Endothelial cell of umbilical vein (primary cell): ENCODE measurements around the gene ANKRD40CL. TPM values are rescaled to one million over a fixed set of nuclear protein-coding genes. Genes with fewer than 3 reads are reported as not detected.

Experiments used
- BruUV-seq: library from RNA; stranded (reverse); fragments of 400-500 nt; replicated peaks from 2 replicates; lab custom pipeline; 2021; lab: Mats Ljungman, UMichigan
- CTCF ChIA-PET: fragments of 300-600, 350-600 bp; sonication (Branson Sonifier 250); formaldehyde crosslinking; loops from one replicate; lab custom pipeline; 2021; ENCODE audit warnings: antibody characterized with exemption, inconsistent platforms; lab: Charles Lee
- POLR2A ChIA-PET: fragments of 300-600, 350-600 bp; sonication (Branson Sonifier 250); formaldehyde crosslinking; loops from one replicate; lab custom pipeline; 2021; ENCODE audit warnings: antibody characterized with exemption, inconsistent platforms; lab: Charles Lee
- DNase-seq: peaks from one replicate; pipeline ENCODE4 v3.0.0-alpha.2; 2011; ENCODE audit warnings: low read depth, low spot score
- FAIRE-seq: peaks from 2 replicates; lab custom pipeline; 2011; peaks lifted over from hg19 to GRCh38; lab: Jason Lieb, UNC
- H2AFZ ChIP-seq: 2 replicates; pipeline ENCODE4 v1.6.0; 2012; ENCODE audit warnings: low read depth, low read length, control low read depth, inconsistent platforms
- H3K27ac ChIP-seq: 2 replicates; pipeline ENCODE4 v1.5.1; 2011; ENCODE audit warnings: low read depth, mild to moderate bottlenecking, control low read depth, low read length, moderate library complexity; ENCODE audit not compliant: insufficient read depth
- H3K27me3 ChIP-seq, 2 experiments: 2 replicates each; pipeline versions ENCODE4 v1.6.0 to v1.6.1; 2011; ENCODE audit warnings: low read length in 2 of 2, mixed read lengths in 1 of 2; ENCODE audit not compliant: control insufficient read depth in 2 of 2, insufficient read depth in 2 of 2
- H3K36me3 ChIP-seq, 2 experiments: 2 replicates in 1 of 2; 3 replicates in 1 of 2; pipeline ENCODE4 v1.5.1; 2011; ENCODE audit warnings: low read length in 2 of 2, mild to moderate bottlenecking in 1 of 2, moderate library complexity in 1 of 2; ENCODE audit not compliant: control insufficient read depth in 2 of 2, insufficient read depth in 2 of 2; ENCODE audit errors: extremely low read depth in 1 of 2
- H3K4me1 ChIP-seq: 3 replicates; pipeline ENCODE4 v1.5.1; 2011; ENCODE audit warnings: mild to moderate bottlenecking, low read length; ENCODE audit not compliant: control insufficient read depth, insufficient read depth; ENCODE audit errors: extremely low read depth
- H3K4me2 ChIP-seq: 2 replicates; pipeline ENCODE4 v1.6.1; 2011; ENCODE audit warnings: low read length, control low read depth, mixed read lengths; ENCODE audit not compliant: insufficient read depth
- H3K4me3 ChIP-seq, 3 experiments: fragments of 200-600 bp in 1 of 3; sonication (generic), shearing (Covaris generic) in 1 of 3; replicated peaks in 1 of 3; 2 replicates each; pipeline ENCODE4 v1.5.1; 2011 to 2016; ENCODE audit warnings: control low read depth in 3 of 3, low read length in 3 of 3, mild to moderate bottlenecking in 2 of 3, inconsistent platforms in 1 of 3, low read depth in 1 of 3, moderate library complexity in 1 of 3; ENCODE audit not compliant: insufficient read depth in 1 of 3
- H3K79me2 ChIP-seq: 2 replicates; pipeline ENCODE4 v1.6.0; 2012; ENCODE audit warnings: low read length, inconsistent platforms; ENCODE audit not compliant: control insufficient read depth, insufficient read depth
- H3K9ac ChIP-seq: replicated peaks from 2 replicates; pipeline ENCODE3; 2011; ENCODE audit warnings: low read length, control low read depth; ENCODE audit not compliant: insufficient read depth; ENCODE audit errors: extremely low read depth
- H3K9me1 ChIP-seq: replicated peaks from 3 replicates; pipeline ENCODE4 v1.6.0; 2011; ENCODE audit warnings: mild to moderate bottlenecking, low read length; ENCODE audit not compliant: control insufficient read depth, insufficient read depth; ENCODE audit errors: extremely low read depth
- H3K9me3 ChIP-seq: replicated peaks from 2 replicates; pipeline ENCODE4 v1.5.1; 2012; ENCODE audit warnings: low read length, inconsistent platforms; ENCODE audit not compliant: control insufficient read depth, insufficient read depth
- H4K20me1 ChIP-seq: replicated peaks from 2 replicates; pipeline ENCODE3; 2011; ENCODE audit warnings: mild to moderate bottlenecking, low read length; ENCODE audit not compliant: control insufficient read depth, insufficient read depth; ENCODE audit errors: extremely low read depth
- CTCF ChIP-seq, 2 donors: IDR thresholded peaks; 1 replicate in 1 of 2; 2 replicates in 1 of 2; pipeline ENCODE4 v1.5.1; 2011; ENCODE audit warnings: low read length in 2 of 2, mild to moderate bottlenecking in 2 of 2, moderate library complexity in 2 of 2, control low read depth in 1 of 2, inconsistent platforms in 1 of 2, low read depth in 1 of 2; ENCODE audit not compliant: insufficient read depth in 1 of 2; ENCODE audit errors: extremely low read depth in 1 of 2
- EZH2 ChIP-seq: IDR thresholded peaks from 2 replicates; pipeline ENCODE4 v1.6.1; 2012; ENCODE audit warnings: borderline replicate concordance, low read depth, mild to moderate bottlenecking, moderate library complexity, low read length, inconsistent platforms; ENCODE audit not compliant: severe bottlenecking
- FOS ChIP-seq: IDR thresholded peaks from 2 replicates; pipeline ENCODE4 v1.6.1; 2011; ENCODE audit warnings: mild to moderate bottlenecking, low read length, moderate library complexity, borderline replicate concordance; ENCODE audit not compliant: insufficient read depth
- GATA2 ChIP-seq: IDR thresholded peaks from 2 replicates; pipeline ENCODE4 v1.7.0; 2011; ENCODE audit warnings: low read depth, mild to moderate bottlenecking, moderate library complexity, mixed read lengths, low read length; ENCODE audit not compliant: insufficient read length, insufficient read depth
- JUN ChIP-seq: IDR thresholded peaks from 2 replicates; pipeline ENCODE4 v1.6.1; 2011; ENCODE audit warnings: borderline replicate concordance, low read depth; ENCODE audit not compliant: insufficient read length, insufficient read depth
- MAX ChIP-seq: IDR thresholded peaks from 2 replicates; pipeline ENCODE4 v1.6.1; 2011; ENCODE audit not compliant: insufficient read depth, insufficient read length
- MYC ChIP-seq: IDR thresholded peaks from one replicate; pipeline ENCODE4 v1.6.1; 2011; ENCODE audit warnings: mild to moderate bottlenecking, low read depth, low read length
- POLR2A ChIP-seq: IDR thresholded peaks from 2 replicates; pipeline ENCODE4 v1.6.1; 2012; ENCODE audit warnings: low read depth, mild to moderate bottlenecking, control low read depth, low read length
- POLR2AphosphoS5 ChIP-seq: IDR thresholded peaks from 2 replicates; pipeline ENCODE4 v1.6.1; 2012; ENCODE audit warnings: low read depth, mild to moderate bottlenecking, control low read depth, low read length, moderate library complexity; ENCODE audit not compliant: insufficient read depth
- dilution Hi-C: fragments of 300-500 bp; cut with MboI; formaldehyde crosslinking; loops from one replicate; pipeline ENCODE4 v1.15.0; 2019; ENCODE audit warnings: low sequenced_read_pairs; ENCODE audit not compliant: extremely low pct_ligation_motif_present
- intact Hi-C: fragments of 100-400 bp; cut with micrococcal nuclease; formaldehyde crosslinking; loops from one replicate; pipeline ENCODE4 v1.10.0; 2022
- polyA plus RNA-seq, 4 experiments: library from polyadenylated mRNA; depleted of rRNA in 3 of 4; stranded (reverse) in 3 of 4; unstranded in 1 of 4; fragments of >200 nt; gene quantifications; 2 replicates each; pipeline versions ENCODE4 v1.2.1 to v1.2.3, GENCODE V29; 2011 to 2012; ENCODE audit warnings: missing spikeins in 1 of 4
- total RNA-seq: library from RNA; stranded (reverse); gene quantifications from 2 replicates; pipeline ENCODE4 v1.2.3, GENCODE V29; 2021

Gene ANKRD40CL
- total and polyA plus RNA-seq, 2 donors (not counting 3 experiments of a cell fraction or from before 2014, with no cell fraction given): not detected

- FAIRE-seq (no peak), DNase-seq (no peak)
- Histone ChIP-seq H2AFZ (no peak overlapping the region), H3K4me1 (no peaks in the 10 kb centered on the region), H3K9me3 (no peaks in the 10 kb centered on the region), H3K79me2 (no peaks in the 10 kb centered on the region), H4K20me1 (no peaks in the 10 kb centered on the region), H3K4me2 (no peak overlapping the region), H3K9ac (no peak overlapping the region), H3K27me3 (peaks cover 0 to 3% of the 10 kb centered on the region in 2 experiments), H3K36me3 (no peaks in the 10 kb centered on the region), H3K4me3 (no peak overlapping the region), H3K27ac (no peak overlapping the region), H3K9me1 (no peaks in the 10 kb centered on the region)
- no TSS peak for BruUV-seq
- ChIA-PET POLR2A (no interaction called here), CTCF (no interaction called here)
- TF ChIP-seq MAX: no peak
- no peak for TF ChIP-seq EZH2
- no peak for TF ChIP-seq CTCF (IDR thresholded peaks at IDR 0.05; ENCODE audit: extremely low read depth in 1 of 2, insufficient read depth in 1 of 2, low read depth in 1 of 2, low read length in 2 of 2)
- dilution Hi-C loops (no loop called here), intact Hi-C loops (no loop called here)
Observed at GRCh38 chr17:50793007-50793406, 25.7 kb upstream of the ANKRD40CL start.

- intact Hi-C loops: no loop called here
- CTCF ChIA-PET: interaction anchor here (1.4 kb wide), 1 partner anchor 9 kb away, joined by 6 read pairs; no protein-coding TSS in a partner anchor
- H3K9me3 ChIP-seq: no peaks in the 10 kb centered on the region
Observed at GRCh38 chr17:50792132-50792531, 24.8 kb upstream of the ANKRD40CL start.

More at GRCh38 chr17:50792132-50792531, 24.8 kb upstream of the ANKRD40CL start:
- no peaks in the 10 kb centered on the region for H3K9me1 ChIP-seq
- TF ChIP-seq MAX (no peak), POLR2AphosphoS5 (no peak), MYC (no peak), CTCF (IDR thresholded peaks at IDR 0.05; ENCODE audit: extremely low read depth in 1 of 2, insufficient read depth in 1 of 2, low read depth in 1 of 2, low read length in 2 of 2) (no peak), JUN (no peak), POLR2A (no peak), GATA2 (no peak), FOS (no peak), EZH2 (no peak)
- no peaks in the 10 kb centered on the region for H3K36me3 ChIP-seq
- FAIRE-seq (no peak), DNase-seq (no peak)
- no peaks in the 10 kb centered on the region for H4K20me1 ChIP-seq
- H3K79me2 ChIP-seq: no peaks in the 10 kb centered on the region
- H3K9ac ChIP-seq: no peak overlapping the region
- dilution Hi-C loops: no loop called here
- no peak overlapping the region for H3K27ac ChIP-seq
- no peak overlapping the region for H3K4me2 ChIP-seq
- no TSS peak for BruUV-seq
- no peak overlapping the region for H3K4me3 ChIP-seq
- H2AFZ ChIP-seq: no peak overlapping the region
- H3K27me3 ChIP-seq: peaks cover 0 to 3% of the 10 kb centered on the region in 2 experiments
- no peaks in the 10 kb centered on the region for H3K4me1 ChIP-seq
- POLR2A ChIA-PET: no interaction called here
